ENCODE data around the gene SLFN14. TPM values are rescaled to one million over a fixed set of nuclear protein-coding genes. Genes with fewer than 3 reads are reported as not detected.

The SLFN14 gene
- total RNA-seq, 1 experiment from 2014 or later, result not detected

- H4K91ac ChIP-seq (ENCODE audit: insufficient read length, low read depth, low read length), result no peak overlapping the region
- H2BK12ac ChIP-seq (ENCODE audit: insufficient read length, low read depth, low read length), result no peak overlapping the region
- WGBS (ENCODE audit: extremely low coverage, insufficient read length, low lambda C conversion rate), result no CpG with 5 or more reads among the region's 2 CpGs
- no peak overlapping the region for H4K5ac ChIP-seq (ENCODE audit: insufficient read length, low read depth, low read length)
- no peak overlapping the region for H2BK5ac ChIP-seq (ENCODE audit: insufficient read length, low read length)
- no peaks in the 10 kb centered on the region for H3K27me3 ChIP-seq (ENCODE audit: insufficient read depth, low read length)
- H3K9ac ChIP-seq (ENCODE audit: extremely low read depth, insufficient read length, low read length), result no peak overlapping the region
- no peaks in the 10 kb centered on the region for H3K4me1 Mint-ChIP-seq
- H3K4ac ChIP-seq (ENCODE audit: low read depth, low read length), result no peak overlapping the region
- H3K36me3 Mint-ChIP-seq (ENCODE audit: insufficient read depth in 1 of 3, low read depth in 3 of 3), result no peaks in the 10 kb centered on the region
- no peak for DNase-seq
- no peaks in the 10 kb centered on the region for H3K4me1 ChIP-seq (ENCODE audit: insufficient read depth, low read length)
- no peak for TF ChIP-seq CTCF (conservative IDR thresholded peaks at IDR 0.05)
- H2BK120ac ChIP-seq (ENCODE audit: low read depth, low read length, poor library complexity, severe bottlenecking), result no peak overlapping the region
- no peak overlapping the region for H3K18ac ChIP-seq (ENCODE audit: insufficient read length, low read depth, low read length)
- no peak overlapping the region for H2BK20ac ChIP-seq (ENCODE audit: low read depth, low read length, poor library complexity, severe bottlenecking)
- H3K27me3 Mint-ChIP-seq (ENCODE audit: low read depth), result peaks cover 16% of the 10 kb centered on the region
- no peaks in the 10 kb centered on the region for H3K23me2 ChIP-seq (ENCODE audit: insufficient read length, low read depth, low read length, poor library complexity, severe bottlenecking)
- H4K20me1 ChIP-seq (ENCODE audit: control insufficient read depth, insufficient read depth, insufficient read length), result peaks cover 3% of the 10 kb centered on the region
- H4K8ac ChIP-seq (replicated peaks; ENCODE audit: insufficient read length, low read depth, low read length), result no peak overlapping the region
- H2AFZ ChIP-seq (ENCODE audit: low read length), result no peak overlapping the region
- no peaks in the 10 kb centered on the region for H3K79me1 ChIP-seq (ENCODE audit: insufficient read depth, low read depth, low read length, poor library complexity, severe bottlenecking)
- no peak overlapping the region for H3K27ac Mint-ChIP-seq
- H3K9me3 Mint-ChIP-seq, result no peaks in the 10 kb centered on the region
- no peak overlapping the region for H3T11ph ChIP-seq (ENCODE audit: low read length)
- no peak overlapping the region for H3K4me2 ChIP-seq (ENCODE audit: insufficient read depth, insufficient read length, low read length)
- H3K56ac ChIP-seq (ENCODE audit: insufficient read length, low read depth, low read length), result no peak overlapping the region
- H3K79me2 ChIP-seq (ENCODE audit: insufficient read depth, low read length), result no peaks in the 10 kb centered on the region
- H2BK15ac ChIP-seq (ENCODE audit: low read depth, low read length), result no peak overlapping the region
- H3K23ac ChIP-seq (ENCODE audit: insufficient read length, low read depth, low read length), result no peak overlapping the region
- no peak overlapping the region for H3K14ac ChIP-seq (ENCODE audit: insufficient read depth, low read length)
- no peak overlapping the region for H3K4me3 Mint-ChIP-seq
- H3K9me3 ChIP-seq (ENCODE audit: control insufficient read depth, low read depth, low read length), result no peaks in the 10 kb centered on the region
- H2AK5ac ChIP-seq (ENCODE audit: insufficient read length, low read length), result no peak overlapping the region
- no peak overlapping the region for H3K27ac ChIP-seq (ENCODE audit: insufficient read length, low read depth, low read length)
These were observed 966 bp downstream of the SLFN14 start for GRCh38 chr17:35559495-35560210.

Measured in H9 (cell line).